GF-D8 (cell line): ENCODE measurements around the gene HECW1.

Experiments
- DNase-seq: peaks from one replicate; lab custom pipeline; 2025; lab: John Stamatoyannopoulos, UW

HECW1 gene

DNA sequence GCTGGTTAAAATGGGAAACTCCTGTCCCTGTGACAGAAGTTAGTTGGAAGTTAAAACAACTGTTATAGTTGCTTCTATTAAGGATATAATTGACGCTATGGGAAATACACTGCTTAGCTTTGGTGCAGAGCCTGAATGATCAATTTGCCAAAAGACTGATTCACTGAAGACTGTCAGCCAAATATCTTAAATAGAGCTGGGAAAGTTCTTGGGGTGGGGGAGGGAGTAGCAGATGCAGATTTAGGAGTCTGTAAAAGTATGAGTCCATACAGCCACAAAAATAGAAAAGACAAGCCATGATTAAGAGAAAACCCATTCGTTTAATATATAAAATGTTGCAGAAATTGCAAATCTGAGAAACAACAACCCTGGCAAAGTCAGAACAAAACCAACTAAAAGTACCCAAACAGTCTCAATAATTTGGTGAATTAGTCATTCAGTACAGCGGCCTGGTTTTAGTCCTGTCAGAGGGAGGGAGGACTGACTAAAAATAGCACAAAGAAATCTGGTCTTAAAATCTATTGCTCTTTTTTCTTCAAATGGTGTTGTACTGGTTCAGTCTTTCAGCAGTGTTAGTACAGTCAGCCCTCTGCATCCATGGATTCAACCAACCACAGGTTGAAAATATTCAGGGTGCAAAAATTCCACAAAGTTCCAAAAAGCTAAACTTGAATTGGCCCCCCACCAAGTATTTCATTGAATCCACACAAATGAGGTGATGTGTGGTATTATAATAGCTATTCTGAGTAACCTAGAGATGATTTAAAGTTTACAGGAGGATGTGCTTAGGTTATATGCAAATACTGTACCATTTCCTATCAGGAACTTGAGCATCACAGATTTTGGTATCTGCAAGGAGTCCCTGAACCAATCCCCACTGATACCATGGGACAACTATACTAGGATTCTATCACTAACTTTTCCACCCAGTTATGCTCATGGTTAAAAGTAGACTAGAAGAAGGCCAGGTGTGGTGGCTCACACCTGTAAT is 500.4 kb downstream of the HECW1 start:
- no peak for DNase-seq
